Measurements from ENCODE around the gene ZNF813. TPM values are rescaled to one million over a fixed set of nuclear protein-coding genes. Genes with fewer than 3 reads are reported as not detected.

ZNF813 gene
- total and polyA plus RNA-seq, 9 of the 15 experiments (the other 6 are each of a cell fraction or from before 2014, with no cell fraction given) = 1.3 to 8.0 (median 5.3) TPM

DNA sequence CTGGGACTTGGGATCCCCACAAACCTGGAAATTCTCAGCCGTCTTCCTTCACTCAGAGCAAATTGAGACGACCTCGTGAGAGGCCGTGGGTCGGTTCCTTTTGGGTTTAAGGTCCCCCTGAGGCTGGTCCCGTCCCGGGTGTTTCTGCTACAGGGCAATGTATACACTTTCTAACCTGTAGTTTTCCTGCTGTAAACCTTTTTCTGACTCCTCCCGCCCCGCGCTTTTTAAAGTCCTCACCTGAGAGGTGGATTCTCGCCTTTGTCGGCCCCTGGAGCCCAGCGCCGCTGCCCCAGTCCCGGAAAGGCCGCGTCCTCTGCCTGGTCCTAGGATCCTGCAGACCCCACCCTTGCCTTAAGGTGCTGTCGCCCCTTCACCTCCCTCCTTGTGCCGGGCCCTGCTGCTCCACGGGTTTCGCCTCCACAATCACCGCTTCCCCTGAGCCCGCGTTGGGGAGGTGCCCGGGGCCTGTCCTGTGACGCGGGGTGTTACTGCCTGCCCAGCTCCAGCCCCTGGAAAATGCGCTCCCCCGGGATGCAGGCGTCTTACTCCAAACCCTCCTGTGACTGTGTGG is 35.4 kb upstream of the ZNF813 start (continued):
- peak; percentile 58; the same call in 1 of the 2 replicates for TF ChIP-seq ARID4B (CRISPR knock-in tag; IDR thresholded peaks at IDR 0.05)
- TF ChIP-seq CREB3L1 (IDR thresholded peaks at IDR 0.05; ENCODE audit: borderline replicate concordance, low read depth) = peak; percentile 20; the same call in 1 of the 2 replicates
- TF ChIP-seq ZNF311 (CRISPR knock-in tag; IDR thresholded peaks at IDR 0.05) = no peak
- TF ChIP-seq ZNF584 (CRISPR knock-in tag; IDR thresholded peaks at IDR 0.05; ENCODE audit: low read depth) = no peak
- TF ChIP-seq ELF1 (tag; IDR thresholded peaks at IDR 0.05) = peak; percentile 59
- 0 out of 4 replicates have a peak, but pooled peaks of 1 of the 2 experiments have one; percentile 21 for TF ChIP-seq FOXK2 (conservative IDR thresholded peaks at IDR 0.05 in 1 of 2, IDR thresholded peaks at IDR 0.05 in 1 of 2; ENCODE audit: low read depth in 2 of 2)
- peak in 1 of 2 experiments; percentile 34 for TF ChIP-seq E2F6 (IDR thresholded peaks at IDR 0.05; ENCODE audit: borderline replicate concordance in 1 of 2, extremely low read depth in 1 of 2, insufficient read depth in 1 of 2, insufficient read length in 1 of 2, low read depth in 1 of 2, low read length in 1 of 2, poor library complexity in 1 of 2, severe bottlenecking in 1 of 2)
- TF ChIP-seq ZFX (CRISPR knock-in tag; IDR thresholded peaks at IDR 0.05) = peak; percentile 75
- TF ChIP-seq NKRF (IDR thresholded peaks at IDR 0.05; ENCODE audit: borderline replicate concordance) = peak; percentile 80
- TF ChIP-seq EP400 (IDR thresholded peaks at IDR 0.05) = peak; percentile 78
- 0 out of 2 replicates have a peak, but pooled peaks have one; percentile 53 for TF ChIP-seq ZNF830 (CRISPR knock-in tag; IDR thresholded peaks at IDR 0.05)

All from K562 (cell line).